Measurements from ENCODE around the gene RCN1.
"Not testable (repeated sequence)": the region's sequence is repeated elsewhere in the genome, so short reads cannot be mapped to it uniquely, and the experiment has no call there.

Gene RCN1

GRCh38 chr11:32109592-32109991, 18.7 kb downstream of the RCN1 start:
- DNase-seq (ENCODE audit: insufficient read length, low spot score) (no peak), FAIRE-seq (no peak)

GRCh38 chr11:32110795-32111194, 19.9 kb downstream of the RCN1 start:
- no peak for FAIRE-seq
- no peak for DNase-seq (ENCODE audit: insufficient read length, low spot score)

GRCh38 chr11:32113200-32113919, 22.5 kb downstream of the RCN1 start:
- DNase-seq (ENCODE audit: insufficient read length, low spot score) (no peak), FAIRE-seq (no peak)

- FAIRE-seq (no peak), DNase-seq (ENCODE audit: insufficient read length, low spot score) (no peak)
These were observed 23.0 kb downstream of the RCN1 start for GRCh38 chr11:32113920-32114203.

GRCh38 chr11:32115446-32115845, 24.6 kb downstream of the RCN1 start:
- FAIRE-seq = peak; percentile 47
- no peak for DNase-seq (ENCODE audit: insufficient read length, low spot score)

GRCh38 chr11:32116668-32117067, 25.8 kb downstream of the RCN1 start:
- FAIRE-seq = no peak
- DNase-seq (ENCODE audit: insufficient read length, low spot score) = no peak

- no peak for FAIRE-seq
- no peak for DNase-seq (ENCODE audit: insufficient read length, low spot score)
These were observed 27.4 kb downstream of the RCN1 start for GRCh38 chr11:32118025-32118974.

- not testable (repeated sequence) for FAIRE-seq; DNase-seq (ENCODE audit: insufficient read length, low spot score)
These were observed 28.3 kb downstream of the RCN1 start for GRCh38 chr11:32119139-32119538.

- no peak for FAIRE-seq
These were observed 30.1 kb downstream of the RCN1 start for GRCh38 chr11:32121012-32121411.

GRCh38 chr11:32122200-32122599, 31.3 kb downstream of the RCN1 start:
- DNase-seq (ENCODE audit: insufficient read length, low spot score) (no peak), FAIRE-seq (no peak)

More at GRCh38 chr11:32121012-32121411, 30.1 kb downstream of the RCN1 start:
- peak; percentile 4 for DNase-seq (ENCODE audit: insufficient read length, low spot score)

- FAIRE-seq = no peak
These were observed 40.4 kb downstream of the RCN1 start for GRCh38 chr11:32131321-32131720.

GRCh38 chr11:32136657-32137056, 45.8 kb downstream of the RCN1 start:
- FAIRE-seq (no peak), DNase-seq (ENCODE audit: insufficient read length, low spot score) (no peak)

More at GRCh38 chr11:32131321-32131720, 40.4 kb downstream of the RCN1 start:
- no peak for DNase-seq (ENCODE audit: insufficient read length, low spot score)

GRCh38 chr11:32137263-32137662, 46.4 kb downstream of the RCN1 start:
- FAIRE-seq (no peak), DNase-seq (ENCODE audit: insufficient read length, low spot score) (no peak)

GRCh38 chr11:32137869-32138268, 47.0 kb downstream of the RCN1 start:
- FAIRE-seq (no peak), DNase-seq (ENCODE audit: insufficient read length, low spot score) (no peak)

GRCh38 chr11:32138902-32139301, 48.0 kb downstream of the RCN1 start:
- FAIRE-seq (no peak), DNase-seq (ENCODE audit: insufficient read length, low spot score) (no peak)

- DNase-seq (ENCODE audit: insufficient read length, low spot score) (no peak), FAIRE-seq (no peak)
These were observed 49.1 kb downstream of the RCN1 start for GRCh38 chr11:32139896-32140520.

- DNase-seq (ENCODE audit: insufficient read length, low spot score) (no peak), FAIRE-seq (no peak)
These were observed 51.1 kb downstream of the RCN1 start for GRCh38 chr11:32141745-32142546.

GRCh38 chr11:32143378-32143777, 52.5 kb downstream of the RCN1 start:
- FAIRE-seq = no peak

GRCh38 chr11:32145282-32145681, 54.4 kb downstream of the RCN1 start:
- no peak for DNase-seq (ENCODE audit: insufficient read length, low spot score)
- FAIRE-seq = no peak

More at GRCh38 chr11:32143378-32143777, 52.5 kb downstream of the RCN1 start:
- no peak for DNase-seq (ENCODE audit: insufficient read length, low spot score)

- no peak for FAIRE-seq
- no peak for DNase-seq (ENCODE audit: insufficient read length, low spot score)
These were observed 58.0 kb downstream of the RCN1 start for GRCh38 chr11:32148895-32149294.

- DNase-seq (ENCODE audit: insufficient read length, low spot score) = no peak
- FAIRE-seq = no peak
These were observed 58.9 kb downstream of the RCN1 start for GRCh38 chr11:32149748-32150147.
